GM12878 (cell line): ENCODE measurements around the gene CLNS1A. TPM values are rescaled to one million over a fixed set of nuclear protein-coding genes. Genes with fewer than 3 reads are reported as not detected.
A peak's percentile ranks its signal among the peaks of the same experiment; 100 is the strongest.

Experiments used
- BACH1 ChIP-seq: fragments of 450-650 bp; IDR thresholded peaks from 2 replicates; pipeline ENCODE4 v1.6.1; 2017; ENCODE audit warnings: mild to moderate bottlenecking, borderline replicate concordance
- CHD2 ChIP-seq: IDR thresholded peaks from 2 replicates; pipeline ENCODE4 v1.6.1; 2011; ENCODE audit warnings: low read depth, low read length, improper control_type of control experiment, borderline replicate concordance
- CREB1 ChIP-seq: IDR thresholded peaks from 2 replicates; pipeline ENCODE4 v1.6.1; 2012; ENCODE audit warnings: low read depth, mild to moderate bottlenecking, inconsistent platforms
- CREM ChIP-seq: IDR thresholded peaks from 2 replicates; pipeline ENCODE4 v1.6.1; 2014; ENCODE audit warnings: antibody characterized with exemption, low read depth
- CUX1 ChIP-seq: IDR thresholded peaks from 2 replicates; pipeline ENCODE4 v1.6.1; 2012; ENCODE audit warnings: improper control_type of control experiment, low read depth, low read length; ENCODE audit not compliant: insufficient replicate concordance
- E2F4 ChIP-seq: IDR thresholded peaks from 2 replicates; pipeline ENCODE4 v1.6.1; 2012; ENCODE audit warnings: low read depth, low read length, improper control_type of control experiment
- ETV6 ChIP-seq, 2 experiments: fragments of 450-650 bp in 1 of 2; IDR thresholded peaks in 1 of 2; conservative IDR thresholded peaks in 1 of 2; 2 replicates each; pipeline ENCODE4 v1.6.1; 2014; ENCODE audit warnings: antibody characterized with exemption in 1 of 2, borderline replicate concordance in 1 of 2, low read depth in 1 of 2, mild to moderate bottlenecking in 1 of 2, moderate library complexity in 1 of 2
- HDGF ChIP-seq: fragments of 450-650 bp; IDR thresholded peaks from 2 replicates; pipeline ENCODE4 v1.6.1; 2016; ENCODE audit warnings: antibody characterized with exemption
- IKZF1 ChIP-seq: fragments of 450-650 bp; conservative IDR thresholded peaks from 2 replicates; pipeline ENCODE4 v1.6.1; 2017; ENCODE audit warnings: antibody characterized with exemption, mild to moderate bottlenecking
- IRF3 ChIP-seq: fragments of 450-650 bp; IDR thresholded peaks from 2 replicates; pipeline ENCODE4 v1.6.1; 2014; ENCODE audit warnings: mild to moderate bottlenecking
- NFYB ChIP-seq: IDR thresholded peaks from 2 replicates; pipeline ENCODE4 v1.6.1; 2011; ENCODE audit warnings: low read depth, mild to moderate bottlenecking, low read length, improper control_type of control experiment, moderate library complexity; ENCODE audit not compliant: insufficient read depth
- NKRF ChIP-seq: fragments of 450-650 bp; conservative IDR thresholded peaks from 2 replicates; pipeline ENCODE4 v1.6.1; 2017; ENCODE audit warnings: mild to moderate bottlenecking, moderate library complexity
- NR2C2 ChIP-seq: IDR thresholded peaks from 2 replicates; pipeline ENCODE4 v1.6.1; 2011; ENCODE audit warnings: borderline replicate concordance, low read depth; ENCODE audit not compliant: control insufficient read depth, insufficient read length
- PML ChIP-seq: IDR thresholded peaks from 2 replicates; pipeline ENCODE4 v1.6.1; 2012; ENCODE audit warnings: low read length, inconsistent platforms
- REST ChIP-seq: IDR thresholded peaks from 2 replicates; pipeline ENCODE4 v1.6.1; 2012; ENCODE audit warnings: mild to moderate bottlenecking, low read depth, low read length
- polyA plus RNA-seq, 11 experiments: library from polyadenylated mRNA; depleted of rRNA in 4 of 11; unstranded in 6 of 11; stranded (reverse) in 5 of 11; fragments of >200 nt; fragmentation: Nextera tagmentation in 4 of 11; fragmentation: Illumina TruSeq in 1 of 11; extraction: Ambion mirVana in 4 of 11; extraction: Trizol in 1 of 11; gene quantifications; 1 replicate in 1 of 11; 2 replicates in 10 of 11; pipeline versions ENCODE4 v1.2.1 to v1.2.3, GENCODE V29; 2011 to 2016; ENCODE audit warnings: inconsistent platforms in 2 of 11, missing spikeins in 2 of 11, low read depth in 1 of 11
- total RNA-seq, 4 experiments: library from RNA; depleted of rRNA in 3 of 4; stranded (reverse); fragments of >200 nt in 3 of 4; fragmentation: Illumina TruSeq in 1 of 4; extraction: Trizol in 1 of 4; gene quantifications; 2 replicates each; pipeline versions ENCODE4 v1.2.1 to v1.2.3, GENCODE V29; 2013 to 2021

CLNS1A gene
- total and polyA plus RNA-seq, 10 of the 15 experiments (the other 5 are each of a cell fraction or from before 2014, with no cell fraction given): 74.1 to 247 (median 167) TPM

GRCh38 chr11:77637345-77638165 is at the start of gene CLNS1A (continued):
- no peak for TF ChIP-seq CUX1
- peak; percentile 56 for TF ChIP-seq CHD2
- TF ChIP-seq IRF3: no peak
- TF ChIP-seq NR2C2: peak; percentile 92
- TF ChIP-seq ETV6 (conservative IDR thresholded peaks at IDR 0.05 in 1 of 2, IDR thresholded peaks at IDR 0.05 in 1 of 2; ENCODE audit: borderline replicate concordance in 1 of 2, low read depth in 1 of 2): no peak
- TF ChIP-seq BACH1: peak; percentile 37; the same call in 1 of the 2 replicates
- TF ChIP-seq IKZF1: peak; percentile 93
- no peak for TF ChIP-seq HDGF
- TF ChIP-seq E2F4: peak; percentile 65
- no peak for TF ChIP-seq NFYB
- peak; percentile 96 for TF ChIP-seq PML
- TF ChIP-seq CREB1: peak; percentile 71
- TF ChIP-seq CREM: peak; percentile 72; the same call in 1 of the 2 replicates
- TF ChIP-seq NKRF: peak; percentile 90
- TF ChIP-seq REST: no peak
